HFF-Myc (cell line): ENCODE data around the gene ACKR1.

Source experiments
- DNase-seq: peaks from one replicate; pipeline ENCODE4 v3.0.0-alpha.2; 2011; ENCODE audit warnings: low read depth; ENCODE audit errors: extremely low read depth
- H3K4me3 ChIP-seq: replicated peaks from 2 replicates; pipeline ENCODE4 v1.5.1; 2011; ENCODE audit warnings: low read depth, mild to moderate bottlenecking, control low read depth, low read length
- CTCF ChIP-seq: IDR thresholded peaks from 2 replicates; pipeline ENCODE4 v1.5.1; 2012; ENCODE audit warnings: mild to moderate bottlenecking, low read depth, low read length, control low read depth; ENCODE audit errors: missing control alignments

The ACKR1 gene

GRCh38 chr1:159170639-159171038 lies 34.0 kb upstream of the ACKR1 start:
- DNase-seq: no peak
- TF ChIP-seq CTCF: no peak
- H3K4me3 ChIP-seq: no peak overlapping the region

- no peak for DNase-seq
- no peak within 1 kb of the TSS for H3K4me3 ChIP-seq
- no peak for TF ChIP-seq CTCF
Observed at GRCh38 chr1:159171254-159171687, 33.4 kb upstream of the ACKR1 start, which contains the start of gene CADM3. Gene CADM3 (plus strand): TSS chr1:159171615. CDS start chr1:159171766, 151 bp downstream.

GRCh38 chr1:159171688-159172501 lies 32.8 kb upstream of the ACKR1 start:
- no peak for DNase-seq
- H3K4me3 ChIP-seq: no peak overlapping the region
- no peak for TF ChIP-seq CTCF

GRCh38 chr1:159172614-159173291 lies 31.9 kb upstream of the ACKR1 start:
- TF ChIP-seq CTCF: no peak
- DNase-seq: no peak
- no peak overlapping the region for H3K4me3 ChIP-seq

GRCh38 chr1:159173320-159173719 lies 31.4 kb upstream of the ACKR1 start:
- DNase-seq: no peak
- H3K4me3 ChIP-seq: no peak overlapping the region
- no peak for TF ChIP-seq CTCF

GRCh38 chr1:159175571-159175970 lies 29.1 kb upstream of the ACKR1 start:
- H3K4me3 ChIP-seq: no peak overlapping the region
- no peak for DNase-seq
- TF ChIP-seq CTCF: no peak
